ENCODE data around the gene B3GNT3. TPM values are rescaled to one million over a fixed set of nuclear protein-coding genes. Genes with fewer than 3 reads are reported as not detected.

Gene B3GNT3
- total and polyA plus RNA-seq, 2 of the 8 experiments (the other 6 are each of a cell fraction or from before 2014, with no cell fraction given), result 1.5 TPM

- no peak for TF ChIP-seq USF2 (IDR thresholded peaks at IDR 0.05; ENCODE audit: low read length)
Measured at GRCh38 chr19:17834350-17835181, 39.6 kb downstream of the B3GNT3 start (continued).
